IPS-18c (cell line): ENCODE results near the gene SLC16A11.
"Not testable (repeated sequence)": the region's sequence is repeated elsewhere in the genome, so short reads cannot be mapped to it uniquely, and the experiment has no call there.

Experiments
- H3K4me3 ChIP-seq: 2 replicates; pipeline ENCODE4 v1.7.0; 2013; ENCODE audit warnings: low read depth, mild to moderate bottlenecking, low read length, moderate library complexity; ENCODE audit not compliant: insufficient read depth
- H3K9me3 ChIP-seq: one replicate; pipeline ENCODE4 v1.6.1; 2013; ENCODE audit warnings: mild to moderate bottlenecking, low read length, moderate library complexity; ENCODE audit not compliant: control insufficient read depth, insufficient read depth

Gene SLC16A11, protein sequence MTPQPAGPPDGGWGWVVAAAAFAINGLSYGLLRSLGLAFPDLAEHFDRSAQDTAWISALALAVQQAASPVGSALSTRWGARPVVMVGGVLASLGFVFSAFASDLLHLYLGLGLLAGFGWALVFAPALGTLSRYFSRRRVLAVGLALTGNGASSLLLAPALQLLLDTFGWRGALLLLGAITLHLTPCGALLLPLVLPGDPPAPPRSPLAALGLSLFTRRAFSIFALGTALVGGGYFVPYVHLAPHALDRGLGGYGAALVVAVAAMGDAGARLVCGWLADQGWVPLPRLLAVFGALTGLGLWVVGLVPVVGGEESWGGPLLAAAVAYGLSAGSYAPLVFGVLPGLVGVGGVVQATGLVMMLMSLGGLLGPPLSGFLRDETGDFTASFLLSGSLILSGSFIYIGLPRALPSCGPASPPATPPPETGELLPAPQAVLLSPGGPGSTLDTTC

DNA sequence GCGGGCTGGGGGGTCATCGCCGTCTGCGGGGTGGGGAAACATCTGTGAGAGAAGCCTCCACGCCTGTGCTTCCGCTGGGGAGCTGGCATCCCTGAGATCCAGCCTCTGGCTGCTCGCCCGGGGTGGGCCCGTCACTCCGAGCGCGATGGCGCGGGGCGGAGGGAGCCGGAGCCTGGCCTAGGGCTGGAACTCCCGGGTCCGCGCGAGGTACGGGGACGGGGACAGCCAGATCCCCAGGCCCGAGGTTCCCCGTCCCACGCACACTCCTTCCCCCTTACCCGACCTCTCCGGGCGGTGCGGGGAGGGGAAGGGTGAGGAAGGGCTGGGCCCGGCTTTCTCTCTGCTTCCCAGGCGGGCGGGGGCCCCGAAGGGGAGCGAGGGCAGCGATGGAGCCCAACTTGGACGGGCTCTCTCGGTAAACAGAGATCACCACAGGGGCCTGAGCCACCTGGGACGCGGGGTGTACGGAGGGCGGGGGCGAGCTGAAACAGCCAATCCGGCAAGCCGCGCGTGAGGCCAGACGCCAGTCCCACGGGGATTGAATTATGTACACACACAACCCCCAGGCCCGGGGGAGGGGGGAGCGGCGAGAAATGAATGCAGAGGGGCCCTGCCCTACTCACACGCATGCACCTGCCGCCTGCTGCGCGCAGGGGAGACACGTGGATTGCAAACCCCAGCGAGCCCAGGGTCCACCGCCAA lies at the start of gene SLC16A11:
Gene SLC16A11, minus strand, starts transcription at position 596 of the 702 bp plus-strand sequence. Its CDS starts 579 bp downstream, at position 17.
- Histone ChIP-seq H3K9me3 (peaks cover 3% of the 10 kb centered on the region), H3K4me3 (peak within 1 kb of the TSS; percentile 59)

DNA sequence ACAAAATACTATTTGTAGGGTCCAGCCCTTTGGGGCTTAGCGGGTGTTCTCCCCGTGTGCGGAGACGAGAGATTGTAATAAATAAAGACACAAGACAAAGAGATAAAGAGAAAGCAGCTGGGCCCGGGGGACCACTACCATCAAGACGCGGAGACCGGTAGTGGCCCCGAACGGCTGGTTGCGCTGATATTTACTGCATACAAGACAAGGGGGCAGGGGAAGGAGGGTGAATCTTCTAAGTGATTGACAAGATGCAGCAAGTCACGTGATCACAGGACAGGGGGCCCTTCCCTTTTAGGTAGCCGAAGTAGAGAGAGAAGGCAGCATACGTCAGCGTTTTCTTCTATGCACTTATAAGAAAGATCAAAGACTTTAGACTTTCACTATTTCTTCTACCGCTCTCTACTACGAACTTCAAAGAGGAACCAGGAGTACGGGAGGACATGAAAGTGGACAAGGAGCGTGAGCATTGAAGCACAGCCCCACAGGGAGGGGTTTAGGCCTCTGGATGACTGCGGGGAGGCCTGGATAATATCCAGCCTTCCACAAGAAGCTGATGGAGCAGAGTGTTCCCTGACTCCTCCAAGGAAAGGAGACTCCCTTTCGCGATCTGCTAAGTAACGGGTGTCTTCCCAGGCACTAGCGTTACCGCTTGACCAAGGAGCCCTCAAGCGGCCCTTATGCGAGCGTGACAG lies 47.6 kb upstream of the SLC16A11 start:
- not testable (repeated sequence) for H3K4me3 ChIP-seq, H3K9me3 ChIP-seq

DNA sequence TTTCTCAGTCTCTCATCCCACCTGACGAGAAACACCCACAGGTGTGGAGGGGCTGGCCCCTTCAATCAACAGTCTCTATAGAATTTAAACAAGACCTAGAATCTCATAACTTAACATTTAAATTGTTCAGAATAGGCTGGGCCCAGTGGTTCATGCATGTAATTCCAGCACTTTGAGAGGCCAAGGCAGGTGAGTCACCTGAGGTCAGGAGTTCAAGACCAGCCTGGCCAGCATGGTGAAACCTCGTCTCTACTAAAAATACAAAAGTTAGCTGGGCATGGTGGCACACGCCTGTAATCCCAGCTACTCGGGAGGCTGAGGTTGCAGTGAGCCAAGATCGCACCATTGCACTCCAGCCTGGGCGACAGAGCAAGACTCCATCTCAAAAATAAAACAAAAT lies 45.7 kb upstream of the SLC16A11 start:
- not testable (repeated sequence) for H3K4me3 ChIP-seq, H3K9me3 ChIP-seq

DNA sequence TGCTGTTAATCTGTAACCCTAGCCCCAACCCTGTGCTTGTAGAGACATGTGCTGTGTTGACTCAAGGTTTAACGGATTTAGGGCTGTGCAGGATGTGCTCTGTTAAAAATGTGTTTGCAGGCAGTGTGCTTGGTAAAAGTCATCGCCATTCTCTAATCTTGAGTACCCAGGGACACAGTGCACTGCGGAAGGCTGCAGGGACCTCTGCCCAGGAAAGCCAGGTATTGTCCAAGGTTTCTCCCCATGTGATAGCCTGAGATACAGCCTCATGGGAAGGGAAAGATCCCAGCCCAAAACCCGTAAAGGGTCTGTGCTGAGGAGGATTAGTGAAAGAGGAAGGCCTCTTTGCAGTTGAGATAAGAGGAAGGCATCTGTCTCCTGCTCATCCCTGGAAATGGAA lies 44.5 kb upstream of the SLC16A11 start:
- not testable (repeated sequence) for H3K4me3 ChIP-seq, H3K9me3 ChIP-seq

DNA sequence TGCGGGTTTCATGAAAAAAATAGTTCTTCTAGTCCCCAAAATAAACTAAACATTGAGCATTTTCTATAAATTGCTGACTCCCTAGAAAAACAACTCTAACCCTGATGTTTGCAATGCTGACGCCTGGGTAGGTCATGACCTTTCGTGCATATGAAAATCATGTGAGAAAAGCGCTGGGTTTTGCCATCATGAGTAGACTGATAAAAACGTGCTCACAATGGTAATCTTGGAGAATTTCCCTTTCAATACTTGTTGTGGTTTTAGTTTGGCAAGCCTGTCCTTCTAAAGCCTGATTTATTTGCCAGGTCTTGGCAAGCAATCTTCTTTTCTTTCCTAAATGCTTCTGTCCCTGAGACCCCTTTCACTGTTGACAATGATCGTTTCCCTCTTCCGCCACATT lies 40.2 kb upstream of the SLC16A11 start:
- Histone ChIP-seq H3K9me3 (no peaks in the 10 kb centered on the region), H3K4me3 (no peak overlapping the region)

DNA sequence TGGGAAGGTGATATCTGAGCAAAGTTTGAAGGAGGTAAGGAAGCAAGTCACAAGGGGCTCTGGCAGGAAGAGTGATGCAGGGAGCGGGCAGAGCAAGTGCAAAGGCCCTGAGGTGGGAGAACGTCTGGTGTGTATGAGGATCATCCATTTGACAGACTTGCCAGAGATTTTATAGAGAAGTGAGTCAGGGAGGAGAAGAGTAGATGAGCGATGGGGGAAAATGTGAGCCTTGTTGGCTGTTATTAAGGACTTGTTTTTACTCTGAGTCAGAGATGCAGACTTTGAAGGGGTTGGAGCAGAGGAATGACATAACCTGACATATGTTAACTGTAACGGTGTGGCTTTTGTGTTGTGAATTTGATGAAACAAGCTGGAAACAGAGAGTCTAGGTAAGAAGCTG lies 39.7 kb upstream of the SLC16A11 start:
- Histone ChIP-seq H3K9me3 (no peaks in the 10 kb centered on the region), H3K4me3 (no peak overlapping the region)

DNA sequence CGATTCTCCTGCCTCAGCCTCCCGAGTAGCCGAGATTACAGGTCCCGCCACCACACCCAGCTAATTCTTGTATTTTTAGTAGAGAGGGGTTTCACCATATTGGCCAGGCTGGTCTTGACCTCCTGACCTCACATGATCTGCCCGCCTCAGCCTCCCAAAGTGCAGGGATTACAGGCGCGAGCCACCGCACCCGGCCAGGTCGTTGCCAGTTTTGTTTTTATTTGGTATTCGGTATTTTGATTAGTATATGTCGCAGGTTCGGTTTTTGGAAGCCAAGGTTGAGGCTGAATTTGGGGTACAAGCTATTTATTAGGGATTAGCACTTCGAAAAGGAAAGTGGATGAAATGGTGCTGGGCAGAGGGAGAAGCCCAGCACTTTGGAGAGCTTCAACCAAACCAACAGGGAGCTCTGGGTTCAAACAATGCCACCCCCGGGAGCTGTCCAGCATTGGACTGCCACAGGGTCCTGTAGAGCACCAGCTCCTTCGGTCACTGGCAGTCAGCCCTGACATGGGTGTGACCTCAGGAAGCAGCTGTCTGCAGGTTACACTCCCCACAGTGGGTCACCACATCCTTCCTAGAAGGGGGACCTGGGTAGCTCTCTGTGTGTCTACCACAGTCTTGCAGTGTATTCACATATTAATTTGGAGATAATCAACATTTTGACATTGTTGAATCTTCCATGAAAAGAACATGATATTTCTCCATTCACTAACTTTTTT lies 37.6 kb upstream of the SLC16A11 start:
- H3K9me3 ChIP-seq: no peaks in the 10 kb centered on the region

DNA sequence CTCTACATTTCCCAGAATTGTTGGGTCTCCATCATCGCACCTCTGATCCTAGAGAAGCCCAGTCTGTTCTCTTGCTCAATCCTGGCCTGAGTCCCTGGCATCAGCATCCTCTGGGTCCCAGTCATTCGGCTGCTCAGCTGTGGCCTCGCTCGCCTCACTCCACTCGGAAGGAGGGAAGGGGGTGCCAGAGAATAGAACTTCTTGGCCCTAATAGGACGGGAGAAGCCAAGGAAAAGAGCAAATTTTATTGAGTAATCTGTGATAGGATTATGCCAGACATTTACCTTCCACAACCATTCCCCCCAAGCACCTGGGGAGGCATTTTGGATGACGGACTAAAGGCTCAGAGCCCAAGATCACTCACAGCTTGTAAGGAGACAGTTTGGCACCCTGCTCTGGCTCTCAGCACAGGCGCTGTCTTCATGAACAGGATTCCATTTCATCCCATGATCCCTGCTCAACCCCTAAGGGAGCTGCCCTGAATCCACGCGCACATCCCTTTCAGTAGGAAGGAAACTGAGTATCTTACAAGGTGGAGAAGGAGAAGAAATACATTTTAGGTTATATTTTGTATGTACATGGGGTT lies 36.7 kb upstream of the SLC16A11 start:
- no peak overlapping the region for H3K4me3 ChIP-seq

More for the DNA sequence above, 37.6 kb upstream of the SLC16A11 start:
- H3K4me3 ChIP-seq: no peak overlapping the region

DNA sequence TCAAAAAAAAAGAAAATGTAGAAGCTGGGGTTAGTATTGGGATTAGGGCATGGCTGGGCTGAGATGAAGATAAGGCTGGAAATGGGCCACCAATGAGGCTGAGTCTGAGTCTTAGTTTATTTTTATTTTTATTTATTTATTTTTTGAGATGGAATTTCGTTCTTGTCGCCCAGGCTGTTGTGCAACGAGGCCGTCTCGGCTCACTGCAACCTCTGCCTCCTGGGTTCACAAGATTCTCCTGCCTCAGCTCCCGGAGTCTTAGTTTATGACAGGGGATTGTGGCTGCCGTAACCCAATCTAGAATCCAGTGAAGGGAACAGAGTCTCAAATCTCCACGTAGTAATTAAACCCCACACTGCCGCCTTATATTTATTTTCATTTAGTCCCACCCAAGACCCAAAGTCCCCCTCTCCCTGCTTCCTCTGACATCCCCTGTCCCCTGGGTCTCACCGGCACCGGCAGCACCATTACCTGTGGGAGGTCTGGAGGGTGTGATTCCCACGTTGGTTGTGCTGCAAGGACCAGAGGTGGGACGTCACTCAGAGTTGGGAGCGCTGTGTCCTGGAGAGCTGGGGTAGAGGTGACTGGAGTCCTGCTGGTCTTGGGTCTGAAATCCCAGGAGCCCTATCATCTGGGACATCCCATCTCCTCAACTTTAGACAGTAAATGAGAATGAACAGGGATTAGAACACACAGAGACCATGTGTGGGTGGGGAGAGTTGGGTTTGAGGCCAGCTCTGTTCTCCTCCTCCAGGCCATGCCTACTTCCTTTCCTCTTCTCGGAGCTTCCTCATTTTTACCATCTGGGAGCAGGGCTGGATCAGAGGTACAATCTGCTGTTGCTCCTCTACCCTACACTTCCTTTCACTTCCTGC lies 35.9 kb upstream of the SLC16A11 start, which contains the start of gene CLEC10A:
Gene CLEC10A, minus strand, starts transcription at position 671 of the 875 bp plus-strand sequence. CDS start 1,439 bp downstream, outside the sequence.
- Histone ChIP-seq H3K4me3 (no peak within 1 kb of the TSS), H3K9me3 (no peaks in the 10 kb centered on the region)

More for the DNA sequence above, 36.7 kb upstream of the SLC16A11 start:
- no peaks in the 10 kb centered on the region for H3K9me3 ChIP-seq

DNA sequence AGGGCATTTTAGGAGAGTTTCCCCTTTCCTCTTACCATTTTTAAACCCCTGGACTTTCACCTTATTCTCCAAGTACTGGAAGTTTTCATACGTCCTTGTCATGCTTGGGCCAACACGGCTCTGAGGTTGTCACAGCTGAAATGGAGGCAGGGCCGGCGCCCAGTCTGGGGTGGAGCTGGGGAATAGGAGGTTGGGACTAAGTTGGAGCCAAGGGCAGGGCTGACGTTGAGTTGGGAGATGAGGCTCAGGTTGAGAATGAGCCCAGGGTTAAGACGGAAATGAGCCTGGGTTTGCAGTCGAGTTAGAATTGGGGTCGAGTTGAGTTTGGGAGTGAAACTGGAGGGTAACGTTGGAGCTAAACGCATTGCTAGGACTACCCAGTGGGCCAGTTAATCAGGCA lies 34.8 kb upstream of the SLC16A11 start:
- Histone ChIP-seq H3K4me3 (no peak overlapping the region), H3K9me3 (no peaks in the 10 kb centered on the region)

DNA sequence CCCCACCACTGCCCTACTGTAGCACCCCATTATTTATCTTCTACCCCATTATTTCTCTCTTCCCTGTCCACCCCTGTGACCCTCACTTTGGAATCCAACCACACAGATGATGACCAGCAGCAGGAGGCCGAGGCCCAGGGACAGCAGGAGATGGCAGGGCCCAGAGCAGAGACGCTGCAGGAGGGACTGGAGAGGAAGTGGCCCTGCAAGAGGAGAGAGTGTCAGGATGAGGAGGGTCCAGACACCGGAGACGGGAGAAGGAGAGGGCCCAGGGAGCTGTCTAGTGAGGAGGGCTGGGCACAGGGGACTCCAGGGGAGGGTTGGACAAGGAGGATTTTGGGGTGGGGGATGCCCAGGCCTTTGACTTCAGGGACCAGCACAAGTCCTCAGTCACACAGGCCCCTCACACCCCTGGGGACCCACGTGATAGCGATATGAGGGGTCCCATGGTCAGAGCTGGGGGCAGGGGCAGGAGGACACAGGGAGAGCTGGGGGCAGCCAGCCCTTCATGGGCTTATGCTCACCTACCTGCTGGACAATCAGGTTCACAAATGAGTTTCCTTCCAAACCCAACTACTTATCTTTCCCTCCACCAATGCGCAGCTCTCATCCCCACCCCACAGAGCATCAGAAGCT lies 34.1 kb upstream of the SLC16A11 start:
- H3K4me3 ChIP-seq: no peak overlapping the region
- H3K9me3 ChIP-seq: no peaks in the 10 kb centered on the region

DNA sequence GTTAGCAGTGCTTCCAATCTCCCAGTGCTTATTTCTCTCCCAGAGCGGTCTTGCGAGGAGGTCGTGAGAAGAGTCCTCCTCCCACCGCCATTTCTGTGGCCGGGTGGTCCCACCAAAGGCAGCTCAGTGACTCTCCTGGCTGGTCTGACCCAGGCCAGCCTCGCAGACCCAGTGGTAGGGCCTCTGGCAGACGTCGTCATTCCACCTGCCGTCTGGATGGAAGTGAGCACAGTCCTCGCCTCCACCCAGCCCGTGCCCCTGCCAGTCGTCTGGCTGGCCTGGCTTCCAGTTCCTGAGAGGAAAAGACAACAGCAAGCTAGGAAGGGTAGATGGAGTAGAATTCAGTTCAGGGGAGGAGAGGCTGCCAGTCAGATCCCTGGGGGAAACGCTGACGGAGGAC lies 31.0 kb upstream of the SLC16A11 start:
- H3K9me3 ChIP-seq: no peaks in the 10 kb centered on the region
- no peak overlapping the region for H3K4me3 ChIP-seq

DNA sequence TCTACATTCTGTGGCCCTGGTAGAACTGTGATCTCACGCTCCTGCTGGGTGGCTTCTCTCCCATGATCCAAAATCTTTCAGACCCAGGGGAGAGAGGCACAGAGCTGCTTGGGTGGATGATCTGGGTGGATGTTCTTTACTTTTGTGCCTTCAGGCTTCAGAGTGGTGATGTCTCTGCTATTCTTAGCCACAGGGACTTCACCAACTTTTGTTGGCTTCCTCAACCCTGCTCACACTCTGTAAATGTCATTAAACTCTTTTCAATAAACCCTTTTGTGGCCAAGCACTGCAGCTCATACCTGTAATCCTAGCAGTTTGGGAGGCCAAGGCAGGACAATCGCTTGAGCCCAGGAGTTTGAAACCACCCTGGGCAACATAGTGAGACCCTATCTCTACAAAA lies 28.5 kb upstream of the SLC16A11 start:
- H3K9me3 ChIP-seq: peaks cover 5% of the 10 kb centered on the region
- no peak overlapping the region for H3K4me3 ChIP-seq

DNA sequence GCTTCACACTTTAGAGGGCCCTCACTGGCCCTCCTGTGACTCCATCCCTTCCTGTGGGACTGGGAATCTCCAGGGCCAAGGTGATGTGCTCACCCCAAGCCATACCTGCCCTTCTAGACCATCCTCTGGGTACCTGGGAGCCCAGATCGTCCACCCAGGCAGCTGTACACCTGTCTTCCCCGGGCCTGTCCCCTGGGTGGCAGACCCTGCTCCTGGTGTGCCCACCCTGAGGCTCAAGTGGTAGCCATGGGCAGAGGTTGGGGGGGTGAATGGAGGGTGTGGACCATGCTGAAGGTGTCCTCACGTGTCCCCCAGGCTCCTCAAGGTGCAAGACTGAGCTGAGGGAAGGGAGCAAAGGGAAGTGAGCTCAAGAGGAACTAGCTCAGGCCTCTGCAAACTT lies 26.8 kb upstream of the SLC16A11 start:
- Histone ChIP-seq H3K9me3 (peaks cover 5% of the 10 kb centered on the region), H3K4me3 (no peak overlapping the region)

DNA sequence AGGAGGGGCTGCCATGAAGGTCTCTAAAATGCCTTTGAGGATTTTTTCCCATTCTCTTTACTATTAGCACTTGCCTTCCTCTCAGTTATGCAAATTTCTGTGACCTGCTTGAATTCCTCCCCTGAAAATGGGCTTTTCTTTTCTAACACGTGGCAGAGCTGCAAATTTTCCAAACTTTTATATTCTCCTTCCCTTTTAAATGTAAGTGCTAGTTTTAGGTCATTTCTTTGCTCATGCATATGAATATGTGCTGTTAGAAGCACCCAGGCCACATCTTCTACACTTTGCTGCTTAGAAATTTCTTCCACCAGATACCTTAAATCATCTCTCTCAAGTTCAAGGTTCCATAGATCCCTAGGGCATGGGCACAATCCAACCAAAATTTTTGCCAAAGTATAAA lies 24.4 kb upstream of the SLC16A11 start:
- H3K4me3 ChIP-seq: no peak overlapping the region
- peaks cover 5% of the 10 kb centered on the region for H3K9me3 ChIP-seq

DNA sequence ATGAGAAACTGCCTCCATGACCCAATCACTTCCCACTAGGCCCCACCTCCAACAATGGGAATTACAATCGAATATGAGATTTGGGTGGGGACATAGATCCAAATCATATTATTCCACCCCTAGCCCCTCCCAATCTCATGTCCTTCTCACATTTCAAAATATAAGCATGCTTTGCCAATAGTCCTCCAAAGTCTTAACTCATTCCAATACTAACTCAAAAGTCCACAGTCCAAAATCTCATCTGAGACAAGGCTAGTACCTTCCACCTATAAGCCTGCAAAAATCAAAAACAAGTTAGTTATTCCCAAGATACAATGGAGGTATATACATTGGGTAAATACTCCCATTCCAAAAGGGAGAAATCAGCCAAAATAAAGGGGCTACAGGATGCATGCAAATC lies 23.3 kb upstream of the SLC16A11 start:
- peaks cover 5% of the 10 kb centered on the region for H3K9me3 ChIP-seq
- no peak overlapping the region for H3K4me3 ChIP-seq
